Measurements from ENCODE around the gene DENND1A.

The DENND1A gene

GRCh38 chr9:123540457-123540856 lies 389.5 kb downstream of the DENND1A start:
- TF ChIP-seq, protein P1, sequence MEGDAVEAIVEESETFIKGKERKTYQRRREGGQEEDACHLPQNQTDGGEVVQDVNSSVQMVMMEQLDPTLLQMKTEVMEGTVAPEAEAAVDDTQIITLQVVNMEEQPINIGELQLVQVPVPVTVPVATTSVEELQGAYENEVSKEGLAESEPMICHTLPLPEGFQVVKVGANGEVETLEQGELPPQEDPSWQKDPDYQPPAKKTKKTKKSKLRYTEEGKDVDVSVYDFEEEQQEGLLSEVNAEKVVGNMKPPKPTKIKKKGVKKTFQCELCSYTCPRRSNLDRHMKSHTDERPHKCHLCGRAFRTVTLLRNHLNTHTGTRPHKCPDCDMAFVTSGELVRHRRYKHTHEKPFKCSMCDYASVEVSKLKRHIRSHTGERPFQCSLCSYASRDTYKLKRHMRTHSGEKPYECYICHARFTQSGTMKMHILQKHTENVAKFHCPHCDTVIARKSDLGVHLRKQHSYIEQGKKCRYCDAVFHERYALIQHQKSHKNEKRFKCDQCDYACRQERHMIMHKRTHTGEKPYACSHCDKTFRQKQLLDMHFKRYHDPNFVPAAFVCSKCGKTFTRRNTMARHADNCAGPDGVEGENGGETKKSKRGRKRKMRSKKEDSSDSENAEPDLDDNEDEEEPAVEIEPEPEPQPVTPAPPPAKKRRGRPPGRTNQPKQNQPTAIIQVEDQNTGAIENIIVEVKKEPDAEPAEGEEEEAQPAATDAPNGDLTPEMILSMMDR (IDR thresholded peaks at IDR 0.05; ENCODE audit: low read depth, low read length), result no peak
- H3K4me3 ChIP-seq (replicated peaks in 1 of 2; ENCODE audit: low read depth in 2 of 2, low read length in 2 of 2), result no peak overlapping the region
- no peak for DNase-seq (ENCODE audit: low read depth in 2 of 2)

GRCh38 chr9:123537809-123538208 lies 392.1 kb downstream of the DENND1A start:
- TF ChIP-seq, protein P1 (IDR thresholded peaks at IDR 0.05; ENCODE audit: low read depth, low read length), result no peak
- no peak for DNase-seq (ENCODE audit: low read depth in 2 of 2)
- H3K4me3 ChIP-seq (replicated peaks in 1 of 2; ENCODE audit: low read depth in 2 of 2, low read length in 2 of 2), result no peak overlapping the region

DNA sequence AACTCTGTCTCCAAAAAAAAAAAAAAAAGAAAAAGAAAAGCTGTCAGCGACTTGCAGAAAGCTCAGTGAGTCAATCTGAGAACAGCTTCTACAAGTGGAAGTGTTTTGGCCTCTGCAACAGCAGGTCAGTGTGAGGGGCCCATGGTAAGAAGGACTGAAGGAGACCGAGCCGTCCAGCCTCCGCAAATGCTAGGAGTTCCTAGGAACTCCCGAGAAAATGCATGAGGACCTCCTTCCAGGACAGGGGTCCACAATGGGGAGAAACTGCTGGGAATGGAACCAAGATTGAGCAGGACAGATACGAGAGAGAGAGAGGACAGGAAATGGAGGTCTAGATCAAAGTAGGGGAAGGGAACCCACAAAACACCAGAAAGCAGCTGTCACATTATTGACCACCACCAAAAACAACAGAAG lies 393.5 kb downstream of the DENND1A start:
- H3K4me3 ChIP-seq (replicated peaks in 1 of 2; ENCODE audit: low read depth in 2 of 2, low read length in 2 of 2), result no peak overlapping the region
- DNase-seq (ENCODE audit: low read depth in 2 of 2), result no peak
- TF ChIP-seq, protein P1 (IDR thresholded peaks at IDR 0.05; ENCODE audit: low read depth, low read length), result no peak

GRCh38 chr9:123534336-123534735 lies 395.6 kb downstream of the DENND1A start:
- no peak overlapping the region for H3K4me3 ChIP-seq (replicated peaks in 1 of 2; ENCODE audit: low read depth in 2 of 2, low read length in 2 of 2)
- no peak for DNase-seq (ENCODE audit: low read depth in 2 of 2)
- TF ChIP-seq, protein P1 (IDR thresholded peaks at IDR 0.05; ENCODE audit: low read depth, low read length), result no peak

DNA sequence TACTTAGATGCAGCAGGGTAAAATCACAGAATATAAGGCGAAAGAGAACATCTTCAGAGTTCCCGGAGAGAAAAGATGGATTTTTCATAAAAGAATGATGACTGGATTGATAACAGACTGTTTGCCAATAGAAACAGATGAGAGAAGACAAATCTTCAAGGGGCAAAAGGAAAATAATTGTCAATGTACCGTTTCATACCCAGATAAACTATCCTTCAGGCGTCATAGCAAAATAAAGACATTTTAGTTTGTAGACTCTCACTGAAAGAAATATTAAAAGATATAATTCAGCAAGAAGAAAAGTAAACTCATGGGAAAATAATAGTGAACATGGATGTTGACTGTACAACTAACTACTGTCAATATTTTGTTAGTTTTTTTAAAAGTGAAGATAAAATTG lies 399.7 kb downstream of the DENND1A start:
- H3K4me3 ChIP-seq (replicated peaks in 1 of 2; ENCODE audit: low read depth in 2 of 2, low read length in 2 of 2), result no peak overlapping the region
- TF ChIP-seq, protein P1 (IDR thresholded peaks at IDR 0.05; ENCODE audit: low read depth, low read length), result no peak
- DNase-seq (ENCODE audit: low read depth in 2 of 2), result no peak

GRCh38 chr9:123528501-123528900 lies 401.4 kb downstream of the DENND1A start:
- no peak for DNase-seq (ENCODE audit: low read depth in 2 of 2)
- TF ChIP-seq, protein P1 (IDR thresholded peaks at IDR 0.05; ENCODE audit: low read depth, low read length), result no peak
- no peak overlapping the region for H3K4me3 ChIP-seq (replicated peaks in 1 of 2; ENCODE audit: low read depth in 2 of 2, low read length in 2 of 2)

- no peak overlapping the region for H3K4me3 ChIP-seq (replicated peaks in 1 of 2; ENCODE audit: low read depth in 2 of 2, low read length in 2 of 2)
- TF ChIP-seq, protein P1 (IDR thresholded peaks at IDR 0.05; ENCODE audit: low read depth, low read length), result no peak
- DNase-seq (ENCODE audit: low read depth in 2 of 2), result no peak
Observed at GRCh38 chr9:123527981-123528380, 401.9 kb downstream of the DENND1A start.
